Measurements from ENCODE around the gene SEMA3G.

DNA sequence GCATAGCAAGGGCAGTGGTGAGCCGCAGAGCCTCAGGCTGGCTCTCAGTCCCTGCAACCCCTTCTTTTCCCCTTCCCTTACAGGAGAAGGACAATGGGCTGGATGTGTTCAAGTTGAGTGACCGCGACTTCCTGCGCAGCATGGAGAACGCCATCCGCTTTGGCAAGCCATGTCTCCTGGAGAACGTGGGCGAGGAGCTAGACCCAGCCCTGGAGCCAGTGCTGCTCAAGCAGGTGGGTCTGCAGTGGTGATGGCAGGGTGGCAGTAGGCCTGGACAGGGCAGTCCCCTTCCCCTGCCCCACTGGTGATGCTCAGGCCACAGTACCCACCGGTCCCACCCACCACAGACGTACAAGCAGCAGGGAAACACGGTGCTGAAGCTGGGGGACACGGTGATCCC, 53.8 kb downstream of the SEMA3G start:
- TF ChIP-seq SIN3A (IDR thresholded peaks at IDR 0.05; ENCODE audit: borderline replicate concordance, insufficient read depth, low read length) (no peak), POLR2AphosphoS5 (IDR thresholded peaks at IDR 0.05; ENCODE audit: low read depth, low read length) (no peak), FOXP2 (optimal IDR thresholded peaks at IDR 0.05; ENCODE audit: borderline replicate concordance, extremely low read depth, extremely low read length, insufficient read depth) (no peak), TAF1 (IDR thresholded peaks at IDR 0.05; ENCODE audit: borderline replicate concordance, insufficient read depth, low read length) (no peak)
